Adrenal gland (tissue), 5 donors: ENCODE results near the gene XKR7.

ENCODE experiments used
- POLR2A ChIP-seq, 2 donors: fragments of 450-650 bp; IDR thresholded peaks; one replicate each; pipeline ENCODE4 v1.6.1; 2017; ENCODE audit warnings: antibody characterized with exemption in 2 of 2, mild to moderate bottlenecking in 2 of 2, moderate library complexity in 1 of 2
- TF ChIP-seq, protein P1 (sequence below), 6 experiments: fragments of 450-650 bp in 4 of 6; fragments of 200-600 bp in 2 of 6; sonication (generic) in 1 of 6; IDR thresholded peaks; 1 replicate in 5 of 6; 2 replicates in 1 of 6; pipeline versions ENCODE4 v1.5.1 to v1.8.0; 2016 to 2021; ENCODE audit warnings: antibody characterized with exemption in 6 of 6, mild to moderate bottlenecking in 2 of 6, moderate library complexity in 1 of 6
- donor health status: DM: no; HTN: no; CAD: no.

DNA sequence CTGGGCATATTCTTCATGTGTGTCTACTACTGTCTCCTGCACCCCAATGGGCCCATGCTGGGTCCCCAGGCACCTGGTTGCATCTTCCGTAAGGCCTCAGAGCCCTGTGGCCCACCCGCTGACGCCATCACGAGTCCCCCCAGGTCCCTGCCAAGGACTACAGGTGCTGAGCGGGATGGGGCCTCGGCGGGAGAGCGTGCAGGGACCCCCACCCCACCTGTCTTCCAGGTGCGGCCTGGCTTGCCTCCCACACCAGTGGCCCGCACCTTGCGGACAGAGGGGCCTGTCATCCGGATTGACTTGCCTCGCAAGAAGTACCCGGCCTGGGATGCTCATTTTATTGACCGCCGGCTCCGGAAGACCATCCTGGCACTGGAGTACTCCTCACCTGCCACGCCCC, 29.0 kb downstream of the XKR7 start:
- TF ChIP-seq, protein P1, sequence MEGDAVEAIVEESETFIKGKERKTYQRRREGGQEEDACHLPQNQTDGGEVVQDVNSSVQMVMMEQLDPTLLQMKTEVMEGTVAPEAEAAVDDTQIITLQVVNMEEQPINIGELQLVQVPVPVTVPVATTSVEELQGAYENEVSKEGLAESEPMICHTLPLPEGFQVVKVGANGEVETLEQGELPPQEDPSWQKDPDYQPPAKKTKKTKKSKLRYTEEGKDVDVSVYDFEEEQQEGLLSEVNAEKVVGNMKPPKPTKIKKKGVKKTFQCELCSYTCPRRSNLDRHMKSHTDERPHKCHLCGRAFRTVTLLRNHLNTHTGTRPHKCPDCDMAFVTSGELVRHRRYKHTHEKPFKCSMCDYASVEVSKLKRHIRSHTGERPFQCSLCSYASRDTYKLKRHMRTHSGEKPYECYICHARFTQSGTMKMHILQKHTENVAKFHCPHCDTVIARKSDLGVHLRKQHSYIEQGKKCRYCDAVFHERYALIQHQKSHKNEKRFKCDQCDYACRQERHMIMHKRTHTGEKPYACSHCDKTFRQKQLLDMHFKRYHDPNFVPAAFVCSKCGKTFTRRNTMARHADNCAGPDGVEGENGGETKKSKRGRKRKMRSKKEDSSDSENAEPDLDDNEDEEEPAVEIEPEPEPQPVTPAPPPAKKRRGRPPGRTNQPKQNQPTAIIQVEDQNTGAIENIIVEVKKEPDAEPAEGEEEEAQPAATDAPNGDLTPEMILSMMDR (IDR thresholded peaks at IDR 0.05) = no peak
- TF ChIP-seq POLR2A (IDR thresholded peaks at IDR 0.05) = no peak
